ENCODE results near the gene KDM5C. TPM values are rescaled to one million over a fixed set of nuclear protein-coding genes. Genes with fewer than 3 reads are reported as not detected.

The KDM5C gene
- total and polyA plus RNA-seq, 8 donors, result 64.3 to 106 (median 84.9) TPM

- no peak overlapping the region for H3K4me3 ChIP-seq
- TF ChIP-seq CTCF (IDR thresholded peaks at IDR 0.05), result no peak
- intact Hi-C loops (cut with DNase I), result no loop called here
- peaks cover 0 to 4% of the 10 kb centered on the region in 2 donors for H3K36me3 ChIP-seq
- no peak for ATAC-seq
- H3K27me3 ChIP-seq, result no peaks in the 10 kb centered on the region
- H3K4me1 ChIP-seq, result no peaks in the 10 kb centered on the region
- H3K9me3 ChIP-seq, result no peaks in the 10 kb centered on the region
- no peak overlapping the region for H3K27ac ChIP-seq
- DNase-seq, result no peak
Measured at GRCh38 chrX:53241558-53241957, 16.6 kb upstream of the KDM5C start.

- Histone ChIP-seq H3K36me3 (peaks cover 0 to 4% of the 10 kb centered on the region in 2 donors), H3K4me3 (no peak overlapping the region), H3K9me3 (no peaks in the 10 kb centered on the region), H3K27ac (no peak overlapping the region), H3K27me3 (no peaks in the 10 kb centered on the region), H3K4me1 (no peaks in the 10 kb centered on the region)
- DNase-seq (no peak), ATAC-seq (no peak)
- intact Hi-C loops (cut with DNase I), result no loop called here
- no peak for TF ChIP-seq CTCF (IDR thresholded peaks at IDR 0.05)
Measured at GRCh38 chrX:53239474-53239873, 14.5 kb upstream of the KDM5C start.

GRCh38 chrX:53237056-53237455 lies 12.0 kb upstream of the KDM5C start:
- ATAC-seq, result no peak
- H3K36me3 ChIP-seq, result peaks cover 0 to 4% of the 10 kb centered on the region in 2 donors
- no peak for DNase-seq
- no peaks in the 10 kb centered on the region for H3K9me3 ChIP-seq
- no peak overlapping the region for H3K4me3 ChIP-seq
- no peak for TF ChIP-seq CTCF (IDR thresholded peaks at IDR 0.05)
- no peaks in the 10 kb centered on the region for H3K4me1 ChIP-seq
- intact Hi-C loops (cut with DNase I), result no loop called here
- no peaks in the 10 kb centered on the region for H3K27me3 ChIP-seq
- H3K27ac ChIP-seq, result no peak overlapping the region

DNA sequence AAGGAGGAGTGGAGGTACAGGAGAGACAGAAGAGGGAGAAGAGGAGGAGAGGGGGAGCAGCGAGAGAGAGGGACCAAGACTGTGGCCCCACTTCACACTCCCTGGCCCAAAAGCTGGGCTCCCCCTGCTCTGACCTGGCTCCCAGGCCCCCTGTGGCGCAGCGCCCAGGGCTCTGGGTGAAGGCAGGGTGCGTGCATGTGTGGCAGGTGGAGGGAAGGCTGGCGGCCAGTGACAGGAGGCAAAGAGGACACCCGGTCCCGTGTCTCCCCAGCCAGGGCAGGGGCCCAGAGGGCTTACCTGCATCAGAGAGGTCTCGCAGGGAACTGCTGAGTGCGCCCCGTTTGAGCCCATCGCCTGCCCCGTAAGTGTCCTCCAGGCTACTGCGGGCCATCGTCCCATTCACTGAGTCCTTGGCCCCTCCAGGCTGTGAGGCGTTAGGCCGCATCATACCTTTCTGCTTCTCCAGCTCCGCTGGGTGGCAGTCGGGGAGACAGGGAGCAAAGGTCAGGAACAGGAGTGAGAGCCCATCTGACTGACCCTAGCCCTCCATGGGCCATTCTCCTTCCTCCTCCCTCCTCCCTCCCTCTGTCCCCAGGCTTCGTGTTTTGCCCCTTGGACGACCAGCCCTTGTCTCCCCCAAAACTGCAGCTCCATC lies 11.1 kb upstream of the KDM5C start:
- Histone ChIP-seq H3K4me1 (no peaks in the 10 kb centered on the region), H3K36me3 (peaks cover 0 to 4% of the 10 kb centered on the region in 2 donors), H3K27ac (no peak overlapping the region), H3K27me3 (no peaks in the 10 kb centered on the region), H3K9me3 (no peaks in the 10 kb centered on the region), H3K4me3 (no peak overlapping the region)
- DNase-seq (no peak), ATAC-seq (no peak)
- intact Hi-C loops (cut with DNase I), result no loop called here
- TF ChIP-seq CTCF (IDR thresholded peaks at IDR 0.05), result no peak

GRCh38 chrX:53235566-53235965 lies 10.6 kb upstream of the KDM5C start:
- ATAC-seq (no peak), DNase-seq (no peak)
- no peaks in the 10 kb centered on the region for H3K27me3 ChIP-seq
- H3K9me3 ChIP-seq, result no peaks in the 10 kb centered on the region
- no peak overlapping the region for H3K27ac ChIP-seq
- no peak for TF ChIP-seq CTCF (IDR thresholded peaks at IDR 0.05)
- intact Hi-C loops (cut with DNase I), result no loop called here
- H3K4me1 ChIP-seq, result no peaks in the 10 kb centered on the region
- H3K4me3 ChIP-seq, result no peak overlapping the region
- H3K36me3 ChIP-seq, result peaks cover 0 to 4% of the 10 kb centered on the region in 2 donors

All from left lung (tissue), 10 donors.